GM12892 (cell line): Measurements from ENCODE around the gene TBCC.

Experiments used
- POLR2A ChIP-seq: IDR thresholded peaks from 2 replicates; pipeline ENCODE4 v1.6.1; 2011; ENCODE audit warnings: low read depth, low read length, control low read depth
- TAF1 ChIP-seq: IDR thresholded peaks from 2 replicates; pipeline ENCODE4 v1.6.1; 2011; ENCODE audit warnings: low read depth, mild to moderate bottlenecking, control low read depth, low read length, borderline replicate concordance

DNA sequence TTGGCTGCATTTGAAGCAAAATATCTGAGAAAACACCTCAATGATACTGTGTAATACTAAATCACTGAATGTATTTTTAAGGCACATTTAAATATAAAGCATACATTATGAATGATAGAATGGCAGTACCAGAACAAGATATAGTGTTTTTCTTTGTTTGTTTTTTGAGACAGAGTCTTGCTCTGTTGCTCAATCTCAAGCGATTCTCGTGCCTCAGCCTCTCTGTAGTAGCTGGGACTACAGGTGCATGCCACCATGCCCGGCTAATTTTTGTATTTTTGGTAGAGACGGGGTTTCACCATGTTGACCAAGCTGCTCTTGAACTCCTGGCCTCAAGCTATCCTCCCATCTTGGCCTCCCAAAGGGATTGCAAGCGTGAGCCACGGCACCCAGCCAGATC lies 33.6 kb upstream of the TBCC start:
- TF ChIP-seq TAF1 = no peak
- TF ChIP-seq POLR2A = no peak
